NK-92 (cell line): Measurements from ENCODE around the gene HAT1.
"Not testable (repeated sequence)": the region's sequence is repeated elsewhere in the genome, so short reads cannot be mapped to it uniquely, and the experiment has no call there.

ENCODE experiments used
- DNase-seq: peaks from one replicate; lab custom pipeline; 2025; ENCODE audit not compliant: unreplicated experiment; lab: John Stamatoyannopoulos, UW

Gene HAT1, protein sequence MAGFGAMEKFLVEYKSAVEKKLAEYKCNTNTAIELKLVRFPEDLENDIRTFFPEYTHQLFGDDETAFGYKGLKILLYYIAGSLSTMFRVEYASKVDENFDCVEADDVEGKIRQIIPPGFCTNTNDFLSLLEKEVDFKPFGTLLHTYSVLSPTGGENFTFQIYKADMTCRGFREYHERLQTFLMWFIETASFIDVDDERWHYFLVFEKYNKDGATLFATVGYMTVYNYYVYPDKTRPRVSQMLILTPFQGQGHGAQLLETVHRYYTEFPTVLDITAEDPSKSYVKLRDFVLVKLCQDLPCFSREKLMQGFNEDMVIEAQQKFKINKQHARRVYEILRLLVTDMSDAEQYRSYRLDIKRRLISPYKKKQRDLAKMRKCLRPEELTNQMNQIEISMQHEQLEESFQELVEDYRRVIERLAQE

DNA sequence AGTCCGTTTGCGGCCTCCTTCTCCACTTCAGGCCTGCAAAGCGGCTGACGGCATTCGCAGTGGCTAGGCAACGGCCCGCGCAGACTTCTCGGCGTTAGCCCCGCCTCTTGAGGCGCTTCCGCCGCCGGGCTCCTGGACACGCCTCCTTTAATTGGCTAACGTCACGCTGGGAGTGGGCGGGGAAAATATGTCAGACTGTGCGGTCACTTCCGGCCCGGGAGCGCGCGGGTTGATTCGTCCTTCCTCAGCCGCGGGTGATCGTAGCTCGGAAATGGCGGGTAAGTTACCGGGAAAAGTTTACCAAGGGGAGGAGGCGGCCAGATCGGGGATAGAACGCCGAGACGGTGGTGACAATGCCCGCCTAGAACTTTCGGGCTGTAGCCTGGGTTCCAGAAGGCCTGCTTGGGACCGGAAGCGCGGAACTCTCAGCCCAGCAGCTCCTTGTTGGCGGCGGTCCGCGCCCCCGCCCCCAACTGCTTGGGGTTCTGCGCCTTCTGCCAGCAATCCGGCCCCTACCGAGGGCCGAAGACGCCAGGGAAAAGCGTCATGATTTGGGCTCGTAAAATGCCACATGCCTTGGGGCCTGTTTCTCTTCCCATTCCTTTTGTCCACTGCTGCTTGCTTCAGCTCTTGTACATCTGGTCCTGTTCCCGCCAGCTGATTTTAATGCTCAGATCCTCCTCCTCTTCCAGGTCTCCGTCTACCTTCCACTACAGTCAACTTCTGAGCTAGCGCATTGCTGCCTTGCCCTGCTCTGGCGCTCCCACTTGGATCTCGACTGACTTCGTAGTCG, at the start of gene HAT1:
TSS of gene HAT1 (plus strand) at position 232 of the 793 bp plus-strand sequence. CDS start at position 272, 40 bp downstream.
- DNase-seq: peak; percentile 80

DNA sequence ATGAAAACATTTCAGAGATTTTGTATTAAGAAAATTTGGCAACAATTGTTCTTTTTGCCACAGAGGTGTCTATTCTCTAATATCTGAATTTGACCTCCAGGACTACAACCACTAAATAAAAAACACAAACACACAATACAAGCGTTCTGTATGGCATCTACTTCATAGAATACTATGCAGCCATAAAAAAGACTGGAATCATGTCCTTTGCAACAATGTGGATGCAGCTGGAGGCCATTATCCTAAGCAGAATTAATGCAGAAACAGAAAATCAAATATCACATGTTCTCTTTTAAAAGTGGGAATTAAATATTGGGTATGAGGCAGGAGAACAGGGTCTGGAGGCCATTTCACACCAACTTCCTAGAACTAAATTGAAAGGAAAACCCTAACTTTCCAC, 47.7 kb upstream of the HAT1 start:
- DNase-seq: no peak

DNA sequence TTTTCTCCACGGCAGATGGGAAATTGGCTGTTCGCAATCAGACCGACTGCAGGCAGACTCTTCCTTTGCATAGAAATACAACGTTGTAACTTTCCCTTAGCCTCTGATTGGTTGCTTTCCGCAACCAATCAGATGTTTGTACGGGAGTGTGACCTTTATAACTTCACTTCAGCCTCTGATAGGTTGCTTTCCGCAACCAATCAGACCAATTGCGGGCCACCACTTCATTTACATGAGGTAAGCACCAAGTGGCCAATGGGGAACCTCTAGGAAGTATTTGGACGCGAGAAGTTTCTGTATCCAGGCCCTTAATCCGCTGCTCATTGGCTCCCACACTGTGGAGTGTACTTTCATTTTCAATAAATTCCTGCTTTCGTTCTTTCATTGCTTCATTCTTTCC, 47.3 kb upstream of the HAT1 start:
- DNase-seq: no peak

DNA sequence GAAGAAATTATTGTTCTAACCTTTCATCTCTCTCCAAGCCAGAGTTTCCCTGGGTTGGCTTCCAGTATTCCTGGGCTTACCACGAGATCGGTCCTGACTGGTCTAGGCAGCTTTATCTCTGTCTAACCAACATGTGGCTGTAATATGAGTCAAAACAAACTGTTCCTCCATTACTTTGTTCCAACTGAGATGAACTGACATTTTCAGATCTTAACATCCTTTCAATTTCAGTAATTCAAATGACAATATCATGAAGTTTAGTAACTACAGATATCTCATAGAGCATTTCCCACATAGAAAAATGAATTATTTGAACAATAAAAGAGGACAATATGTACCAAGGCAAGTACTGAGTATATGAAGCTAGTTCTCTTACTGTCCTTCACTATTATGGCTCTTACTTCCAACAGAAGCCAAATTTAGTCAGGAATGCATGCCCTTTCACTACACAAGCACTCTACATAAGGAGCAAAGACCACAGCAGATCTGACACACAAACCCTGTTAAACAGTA, 43.7 kb upstream of the HAT1 start:
- no peak for DNase-seq

DNA sequence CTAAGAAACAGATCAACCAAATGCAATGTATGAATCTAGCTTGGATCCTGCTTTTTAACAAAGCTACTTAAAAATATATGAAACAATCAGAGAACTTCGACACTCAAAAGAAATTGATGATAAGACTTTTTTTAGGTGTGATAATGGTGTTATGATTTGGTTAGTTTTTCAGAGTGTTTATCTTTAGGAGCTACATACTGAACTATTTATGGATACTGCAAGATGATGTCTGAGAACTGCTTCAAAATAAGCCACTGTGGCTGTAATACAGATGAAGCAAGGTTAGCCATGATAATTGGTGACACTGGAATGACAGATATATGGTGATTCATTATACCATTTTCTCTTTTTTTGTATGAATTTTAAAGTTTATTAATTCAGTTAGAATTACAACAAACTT, 42.4 kb upstream of the HAT1 start:
- no peak for DNase-seq

DNA sequence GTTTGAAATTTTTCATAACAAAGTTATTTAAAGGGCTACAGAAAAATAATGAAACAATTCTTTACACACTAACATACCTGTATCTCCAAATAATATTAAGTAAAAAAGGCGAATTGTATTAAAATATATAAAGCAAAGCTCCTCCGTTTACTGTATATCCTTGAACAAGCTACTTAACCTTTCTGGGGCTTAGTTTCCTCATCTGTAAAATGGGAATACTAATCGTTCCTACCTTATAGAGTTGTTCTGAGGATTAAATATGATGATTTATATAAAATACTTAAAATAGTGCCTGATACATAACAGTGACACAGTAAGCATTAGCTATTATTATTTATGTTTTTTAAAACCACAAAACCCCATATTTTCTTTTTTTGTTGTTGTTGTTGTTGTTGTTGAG, 41.5 kb upstream of the HAT1 start:
- DNase-seq: no peak

DNA sequence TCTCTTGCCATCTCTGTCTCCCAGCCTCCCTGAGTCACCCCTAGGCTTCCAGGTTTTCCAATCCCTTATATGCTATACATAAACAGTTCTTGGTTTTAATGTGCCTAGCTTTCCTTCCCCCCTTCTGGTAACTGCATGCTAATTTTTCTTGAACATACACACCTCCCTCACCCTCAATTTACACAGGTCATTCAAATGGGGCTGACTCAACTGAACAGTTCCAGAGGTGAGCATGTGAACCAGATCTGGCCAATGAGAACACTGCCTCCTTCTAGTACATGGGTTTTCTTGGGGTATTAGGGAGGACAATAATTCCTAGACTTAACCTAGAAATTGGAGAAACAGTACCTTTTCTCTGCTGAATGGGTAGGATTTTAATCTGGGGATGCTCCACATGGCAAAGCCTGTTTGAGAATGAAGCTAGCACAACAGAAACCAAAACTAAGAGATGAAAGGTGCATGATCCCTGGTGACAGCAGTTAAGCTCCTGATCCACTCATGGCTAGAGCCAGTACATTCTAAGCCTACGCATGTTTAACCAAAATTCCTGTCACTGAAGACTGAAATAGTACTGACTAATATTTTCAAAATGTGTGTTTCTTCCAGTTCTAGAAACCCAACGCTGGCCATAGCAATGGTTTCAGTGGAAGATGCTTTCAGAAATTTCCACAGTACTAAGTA, 40.0 kb upstream of the HAT1 start:
- DNase-seq: no peak

DNA sequence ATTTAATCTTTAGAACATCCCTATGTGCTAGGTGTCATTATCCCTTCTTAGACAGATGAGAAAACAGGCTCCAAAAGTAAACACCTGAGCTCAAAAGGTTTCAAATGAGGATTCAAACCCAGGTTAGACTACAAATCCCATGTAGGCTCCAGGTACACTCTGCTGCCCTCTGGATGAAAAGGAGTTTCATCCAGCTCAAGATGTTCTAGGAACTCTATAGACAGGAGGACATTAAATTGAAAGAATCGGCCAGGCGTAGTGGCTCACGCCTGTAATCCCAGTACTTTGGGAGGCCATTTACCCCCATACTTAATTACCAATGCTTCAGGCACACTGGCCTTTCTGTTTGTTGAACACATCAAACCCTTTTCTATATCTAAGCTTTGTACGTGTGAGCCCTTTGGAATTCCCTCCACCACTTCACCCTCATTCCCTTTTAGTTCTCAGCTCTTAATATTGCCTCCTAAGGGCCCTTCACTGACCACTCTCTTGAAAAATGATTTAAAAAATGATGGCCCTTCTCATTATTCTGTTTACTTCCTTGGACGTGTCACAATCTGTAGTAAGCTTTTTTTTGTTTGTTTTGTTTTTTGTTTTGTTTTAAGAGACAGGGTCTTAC, 38.9 kb upstream of the HAT1 start:
- DNase-seq: no peak

DNA sequence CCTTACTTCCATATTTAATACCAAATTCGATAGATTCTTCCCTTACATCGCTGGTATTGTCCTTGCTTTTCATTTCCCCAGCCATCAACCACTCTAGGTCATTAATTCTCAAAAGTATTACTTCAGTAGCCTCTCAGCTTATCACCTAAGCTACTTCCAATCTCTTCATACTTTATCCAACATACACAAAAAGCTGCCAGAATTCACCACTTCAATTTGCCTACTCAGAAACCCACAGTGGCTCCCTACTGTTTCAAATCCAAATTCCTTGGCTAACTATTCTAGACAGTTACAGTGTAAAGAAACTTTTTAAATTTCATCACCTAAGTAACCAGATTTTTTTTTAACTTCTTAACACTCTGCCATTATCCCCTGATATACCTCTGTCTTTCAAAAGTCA, 32.9 kb upstream of the HAT1 start:
- no peak for DNase-seq

DNA sequence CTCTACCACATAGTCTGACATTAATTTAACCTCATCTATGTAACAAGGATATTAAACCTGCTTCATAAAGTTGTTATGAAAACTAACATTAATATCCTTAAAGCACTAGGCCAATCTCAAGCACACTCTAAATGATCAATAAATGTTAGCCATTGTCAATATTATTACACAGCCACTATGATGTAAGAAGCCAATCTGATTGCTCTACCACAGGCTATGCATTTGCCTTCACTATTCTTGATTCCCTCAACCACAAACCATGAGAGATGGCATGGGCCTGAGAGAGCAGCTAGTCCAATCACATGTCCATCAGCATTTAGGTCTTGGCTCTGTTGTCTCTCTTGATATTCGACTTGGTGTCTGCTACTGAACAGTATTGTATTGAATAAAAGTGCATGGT, 32.5 kb upstream of the HAT1 start:
- no peak for DNase-seq

DNA sequence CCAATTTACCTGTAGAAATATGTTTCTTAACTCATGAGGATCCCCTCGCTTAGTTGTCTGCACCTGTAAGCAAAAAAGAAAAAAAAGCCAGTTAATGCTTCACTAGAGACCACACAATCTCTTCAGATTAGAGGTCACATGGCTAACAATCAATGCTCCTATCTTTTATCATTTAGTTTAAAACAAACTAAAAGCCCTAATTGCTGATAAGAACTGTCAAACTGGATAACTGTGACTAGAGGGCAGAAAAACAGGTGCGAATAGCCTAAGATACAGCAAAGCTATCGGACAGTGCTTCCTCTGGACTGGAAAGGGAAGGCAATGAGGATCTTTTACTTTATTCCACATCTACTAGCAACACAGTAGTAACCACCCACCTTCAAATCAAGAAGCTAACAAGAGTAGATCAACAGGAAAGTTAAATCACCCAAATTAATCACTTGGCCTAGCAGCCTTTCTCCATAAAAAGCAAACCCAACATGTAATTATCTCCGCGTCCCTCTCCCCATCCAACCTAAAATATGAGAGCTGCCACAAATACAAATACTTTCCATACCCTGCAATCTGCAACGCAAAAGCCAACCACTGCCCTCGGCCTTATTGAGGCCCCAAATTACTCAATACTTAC, 29.0 kb upstream of the HAT1 start:
- DNase-seq: no peak

DNA sequence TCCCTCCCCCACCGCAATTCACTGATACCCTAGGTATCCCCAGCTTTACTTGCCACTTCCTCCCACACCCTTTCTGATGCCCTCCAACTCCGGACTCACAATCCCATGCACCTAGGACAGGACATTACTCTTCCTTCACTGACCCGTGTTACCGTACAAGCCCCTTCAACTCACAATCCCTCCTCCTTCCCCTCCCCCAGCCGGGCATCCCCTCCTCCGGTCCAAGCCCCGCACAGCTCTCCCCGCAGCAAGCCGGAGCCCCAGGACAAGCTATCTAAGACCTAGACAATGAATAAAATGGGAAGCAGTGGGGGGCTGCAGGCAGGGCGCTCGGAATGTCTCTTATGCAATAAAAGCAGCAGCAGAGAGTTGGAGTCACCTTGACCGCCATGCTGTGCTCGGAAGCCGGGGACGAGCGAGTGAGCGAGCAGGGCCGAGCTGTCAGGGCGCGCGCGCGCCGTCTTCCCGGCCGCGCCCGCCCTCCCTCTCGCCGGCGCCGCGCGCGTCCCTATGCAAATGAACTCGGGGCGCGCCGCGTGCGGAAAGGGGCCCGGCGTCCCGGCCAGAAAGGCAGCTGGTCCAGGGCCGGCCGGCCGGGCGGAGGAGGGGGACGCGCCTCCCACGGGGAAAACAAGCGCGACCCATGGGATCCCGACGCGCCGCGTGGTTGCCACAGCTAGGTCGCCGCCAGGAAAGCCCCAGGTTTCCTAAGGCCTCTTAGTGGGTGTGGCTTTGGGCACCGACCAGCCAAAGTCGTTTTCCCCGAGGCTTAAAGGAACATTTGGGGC, 28.2 kb upstream of the HAT1 start, which contains the start of gene SLC25A12:
TSS of gene SLC25A12 (minus strand) at position 421 of the 788 bp plus-strand sequence. CDS start at position 391, 30 bp downstream.
- no peak for DNase-seq

DNA sequence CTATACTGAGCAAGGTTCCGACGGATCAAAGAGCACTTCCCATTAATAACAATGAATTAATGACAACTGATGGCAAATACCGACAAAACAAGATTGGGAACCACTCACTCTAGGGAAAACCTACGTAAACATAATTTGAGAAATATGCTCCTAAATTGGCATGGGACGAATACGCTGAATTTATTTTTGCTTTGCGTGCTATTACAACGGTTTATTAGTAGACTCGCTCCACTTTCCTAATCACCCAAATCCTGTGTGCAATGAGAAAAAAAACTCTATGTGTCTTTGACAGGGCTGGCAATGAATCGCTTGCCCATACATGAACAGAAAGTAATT, 27.7 kb upstream of the HAT1 start:
- no peak for DNase-seq

DNA sequence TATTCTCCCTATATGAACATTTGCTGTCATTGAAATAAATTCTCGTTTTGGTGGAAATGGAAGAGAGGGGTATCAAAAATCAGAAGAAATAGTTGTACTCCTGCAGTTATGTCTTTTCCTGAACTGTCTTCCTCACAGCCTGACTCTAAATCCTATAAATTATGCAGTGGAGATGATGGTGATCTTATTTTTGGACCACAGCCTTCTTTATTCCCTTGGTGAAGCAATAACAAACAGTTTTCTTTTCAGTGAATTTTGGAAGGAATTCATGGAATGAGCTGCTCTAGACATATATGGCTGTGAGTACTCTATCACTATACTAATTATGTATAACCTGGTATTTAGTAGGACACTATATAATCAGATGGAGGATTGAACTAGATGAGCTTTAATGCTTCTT, 26.5 kb upstream of the HAT1 start:
- no peak for DNase-seq

DNA sequence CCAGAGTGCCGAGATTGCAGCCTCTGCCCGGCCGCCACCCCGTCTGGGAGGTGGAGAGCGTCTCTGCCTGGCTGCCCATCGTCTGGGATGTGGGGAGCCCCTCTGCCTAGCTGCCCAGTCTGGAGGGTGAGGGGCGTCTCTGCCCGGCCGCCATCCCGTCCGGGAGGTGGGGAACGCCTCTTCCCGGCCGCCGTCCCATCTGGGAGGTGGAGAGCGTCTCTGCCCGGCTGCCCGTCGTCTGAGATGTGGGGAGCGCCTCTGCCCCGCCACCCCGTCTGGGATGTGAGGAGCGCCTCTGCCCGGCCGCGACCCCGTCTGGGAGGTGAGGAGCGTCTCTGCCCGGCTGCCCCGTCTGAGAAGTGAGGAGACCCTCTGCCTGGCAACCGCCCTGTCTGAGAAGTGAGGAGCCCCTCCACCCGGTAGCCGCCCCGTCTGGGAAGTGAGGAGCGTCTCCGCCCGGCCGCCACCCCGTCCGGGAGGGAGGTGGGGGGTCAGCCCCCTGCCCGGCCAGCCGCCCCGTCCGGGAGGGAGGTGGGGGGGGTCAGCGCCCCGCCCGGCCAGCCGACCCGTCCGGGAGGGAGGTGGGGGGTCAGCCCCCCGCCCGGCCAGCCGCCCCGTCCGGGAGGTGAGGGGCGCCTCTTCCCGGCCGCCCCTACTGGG, 22.5 kb upstream of the HAT1 start:
- not testable (repeated sequence) for DNase-seq

DNA sequence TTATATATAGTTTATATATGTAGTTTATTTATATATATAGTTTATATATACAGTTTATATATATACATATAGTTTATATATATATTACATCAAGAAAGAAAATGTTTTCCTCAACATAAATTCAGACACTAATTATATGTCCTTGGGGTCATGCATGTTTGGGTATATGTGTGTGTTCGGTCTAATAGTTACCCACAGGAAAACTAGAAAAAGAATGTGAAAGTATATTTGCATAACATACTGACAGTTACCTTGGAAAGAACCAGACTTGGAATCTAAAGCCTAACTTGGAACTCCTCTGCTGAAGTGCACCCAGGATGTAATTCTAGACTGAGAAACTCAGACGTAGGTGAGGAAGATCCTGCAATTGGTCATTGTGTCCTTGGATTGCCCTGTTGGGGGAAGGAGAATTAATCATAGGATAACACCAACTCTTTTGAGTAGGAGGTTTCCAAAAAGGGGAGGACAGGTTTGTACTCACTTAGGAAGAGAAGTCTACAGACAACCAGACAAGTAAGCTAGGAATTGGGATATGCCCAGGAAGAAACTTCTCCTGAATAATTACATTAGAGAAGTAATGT, 19.3 kb upstream of the HAT1 start:
- no peak for DNase-seq

DNA sequence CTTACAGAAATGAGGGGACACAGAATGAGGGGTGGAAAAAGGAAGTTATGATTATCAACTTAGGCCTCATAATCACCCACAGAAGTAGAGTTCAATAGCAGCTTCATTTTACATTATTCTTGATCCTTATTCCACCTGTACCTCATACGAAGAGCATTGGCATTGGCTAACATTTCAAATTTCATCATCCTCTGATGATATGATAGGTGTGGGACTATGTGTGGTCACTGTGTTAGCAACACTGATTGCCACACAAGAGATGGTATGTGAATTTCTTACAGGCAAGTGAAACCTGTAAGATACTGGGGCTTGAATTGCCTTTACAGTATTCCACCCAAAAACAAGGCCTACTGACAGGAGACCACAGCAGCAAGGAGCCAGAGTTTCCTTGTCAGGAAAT, 14.0 kb upstream of the HAT1 start:
- DNase-seq: no peak

DNA sequence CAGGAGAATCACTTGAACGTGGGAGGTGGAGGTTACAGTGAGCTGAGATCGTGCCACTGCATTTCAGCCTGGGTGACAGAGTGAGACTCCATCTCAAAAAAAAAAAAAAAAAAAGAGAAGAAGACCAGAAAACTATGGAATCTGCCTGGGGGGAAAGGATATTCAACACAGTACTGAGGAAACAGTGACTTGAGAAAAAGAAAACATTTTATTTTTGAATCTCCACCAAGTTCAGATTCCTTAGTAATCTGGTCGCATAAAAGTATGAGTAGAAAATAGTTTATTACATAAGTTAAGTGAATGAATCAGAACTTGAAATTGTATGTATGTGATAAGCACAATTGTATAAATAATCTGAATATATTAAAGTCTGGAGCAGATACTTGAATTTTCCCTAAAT, 13.0 kb upstream of the HAT1 start:
- DNase-seq: no peak

DNA sequence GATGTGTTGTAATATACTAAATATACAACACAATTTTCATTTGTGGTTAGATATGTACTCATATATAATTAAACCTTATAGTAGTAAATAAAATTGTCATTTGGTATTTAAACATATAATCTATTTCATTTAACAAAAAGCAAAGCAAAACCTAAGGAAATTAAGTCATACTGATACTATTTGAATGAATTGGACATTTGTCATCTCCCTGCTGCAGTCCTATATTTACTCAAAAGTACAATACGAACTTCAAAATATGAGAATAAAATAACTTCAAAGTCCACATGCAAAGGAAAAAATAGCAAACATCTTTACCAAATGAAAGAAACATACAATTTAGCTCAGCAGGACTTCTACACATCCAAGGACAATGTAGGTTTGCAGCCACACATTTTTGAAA, 11.8 kb upstream of the HAT1 start:
- DNase-seq: no peak
